Common myeloid progenitor, CD34-positive (primary cell): Measurements from ENCODE around the gene STX1A.
A peak's percentile ranks its signal among the peaks of the same experiment; 100 is the strongest.

ENCODE experiments used
- CTCF ChIA-PET: fragments of 350-600 bp; sonication (Branson Sonifier 250); formaldehyde crosslinking; loops from one replicate; lab custom pipeline; 2021; ENCODE audit warnings: antibody characterized with exemption; lab: Charles Lee
- POLR2A ChIA-PET: fragments of 350-600 bp; sonication (Branson Sonifier 250); formaldehyde crosslinking; loops from one replicate; lab custom pipeline; 2021; ENCODE audit warnings: antibody characterized with exemption; lab: Charles Lee
- DNase-seq, 3 donors: peaks; one replicate each; pipeline versions ENCODE4 v3.0.0 to v3.0.0-alpha.2; 2013
- H3K27ac ChIP-seq, 2 experiments: 1 replicate in 1 of 2; 2 replicates in 1 of 2; pipeline ENCODE4 v1.7.0; 2013; ENCODE audit warnings: inconsistent platforms in 2 of 2, low read length in 2 of 2, mild to moderate bottlenecking in 2 of 2, low read depth in 1 of 2, moderate library complexity in 1 of 2; ENCODE audit not compliant: severe bottlenecking in 2 of 2, insufficient read depth in 1 of 2, poor library complexity in 1 of 2
- H3K27me3 ChIP-seq, 5 experiments: replicated peaks in 2 of 5; 1 replicate in 3 of 5; 2 replicates in 2 of 5; pipeline versions ENCODE4 v1.6.1 to v1.7.0; 2013; ENCODE audit warnings: low read length in 4 of 5, mild to moderate bottlenecking in 2 of 5, moderate library complexity in 2 of 5, inconsistent platforms in 1 of 5; ENCODE audit not compliant: insufficient read depth in 5 of 5, control insufficient read depth in 4 of 5
- H3K36me3 ChIP-seq, 4 experiments: 1 replicate in 2 of 4; 2 replicates in 2 of 4; pipeline versions ENCODE4 v1.6.1 to v1.7.0; 2013; ENCODE audit warnings: low read length in 3 of 4, control low read depth in 1 of 4, mild to moderate bottlenecking in 1 of 4; ENCODE audit not compliant: control insufficient read depth in 4 of 4, insufficient read depth in 4 of 4
- H3K4me1 ChIP-seq, 4 experiments: 1 replicate in 3 of 4; 2 replicates in 1 of 4; pipeline versions ENCODE4 v1.6.1 to v1.7.1; 2013; ENCODE audit warnings: low read length in 3 of 4, mild to moderate bottlenecking in 3 of 4, control low read depth in 1 of 4, inconsistent platforms in 1 of 4, moderate library complexity in 1 of 4; ENCODE audit not compliant: control insufficient read depth in 4 of 4, insufficient read depth in 4 of 4; ENCODE audit errors: control extremely low read depth in 1 of 4
- H3K4me3 ChIP-seq, 7 experiments: 1 replicate in 4 of 7; 2 replicates in 3 of 7; pipeline versions ENCODE4 v1.5.1 to v1.7.0; 2013; ENCODE audit warnings: mild to moderate bottlenecking in 7 of 7, low read length in 6 of 7, moderate library complexity in 6 of 7, inconsistent platforms in 2 of 7, low read depth in 2 of 7, control low read depth in 1 of 7; ENCODE audit not compliant: insufficient read depth in 4 of 7, control insufficient read depth in 1 of 7; ENCODE audit errors: extremely low read depth in 1 of 7
- H3K9me3 ChIP-seq, 5 experiments: 1 replicate in 4 of 5; 2 replicates in 1 of 5; pipeline versions ENCODE4 v1.6.1 to v1.7.1; 2013; ENCODE audit warnings: low read length in 4 of 5, mild to moderate bottlenecking in 2 of 5, inconsistent platforms in 1 of 5, low read depth in 1 of 5, moderate library complexity in 1 of 5; ENCODE audit not compliant: control insufficient read depth in 4 of 5, insufficient read depth in 2 of 5; ENCODE audit errors: control extremely low read depth in 1 of 5
- WGBS: methylation state at CpG from one replicate; pipeline ENCODE4 v1.1.5; 2013; ENCODE audit not compliant: insufficient coverage; 5-methylcytosine and 5-hydroxymethylcytosine counted together

STX1A gene

GRCh38 chr7:73740212-73740611 lies 20.7 kb upstream of the STX1A start:
- Histone ChIP-seq H3K27ac (no peak overlapping the region), H3K9me3 (no peaks in the 10 kb centered on the region), H3K36me3 (peaks cover 0 to 13% (median 6%) of the 10 kb centered on the region in 4 experiments), H3K27me3 (peaks cover 0 to 8% (median 4%) of the 10 kb centered on the region in 5 experiments), H3K4me3 (no peak overlapping the region), H3K4me1 (peaks cover 0 to 17% (median 12%) of the 10 kb centered on the region in 4 experiments)
- ChIA-PET CTCF (interaction anchor here (1.3 kb wide), 1 partner anchor 15 kb away, joined by 3 read pairs; no protein-coding TSS in a partner anchor), POLR2A (interaction anchor here (0.6 kb wide), 1 partner anchor 94 kb away, joined by 3 read pairs; no protein-coding TSS in a partner anchor)
- 91% methylated on average over 6 of the region's 7 CpGs for WGBS
- no peak for DNase-seq

GRCh38 chr7:73739387-73739767 lies 19.9 kb upstream of the STX1A start:
- Histone ChIP-seq H3K27me3 (peaks cover 0 to 8% (median 4%) of the 10 kb centered on the region in 5 experiments), H3K27ac (peak overlapping the region; percentile 40 to 73), H3K4me1 (peaks cover 0 to 22% (median 18%) of the 10 kb centered on the region in 4 experiments), H3K36me3 (peaks cover 0 to 13% (median 6%) of the 10 kb centered on the region in 4 experiments), H3K4me3 (peak overlapping the region; percentile 56 to 90 (median 80)), H3K9me3 (no peaks in the 10 kb centered on the region)
- ChIA-PET CTCF (interaction anchor here (1.0 to 8.1 kb wide), 4 partner anchors 32 to 134 kb away, joined by 3 to 81 read pairs (median 4); no protein-coding TSS in a partner anchor), POLR2A (interaction anchor here (0.6 to 0.8 kb wide), 2 partner anchors 13 to 109 kb away, joined by 3 read pairs; no protein-coding TSS in a partner anchor)
- DNase-seq = no peak
- WGBS = 55% methylated on average over 8 of the region's 13 CpGs

- Histone ChIP-seq H3K4me1 (peaks cover 0 to 22% (median 18%) of the 10 kb centered on the region in 4 experiments), H3K27me3 (peaks cover 0 to 8% (median 4%) of the 10 kb centered on the region in 5 experiments)
- 0% methylated on average over 74 of the region's 84 CpGs for WGBS
These were observed 19.3 kb upstream of the STX1A start, which contains the start of gene ABHD11 for GRCh38 chr7:73738612-73739386. Gene ABHD11, minus strand, starts transcription at chr7:73738802. Its CDS starts 32 bp downstream, at chr7:73738770.

GRCh38 chr7:73738220-73738611 lies 18.7 kb upstream of the STX1A start:
- POLR2A ChIA-PET = no interaction called here
- CTCF ChIA-PET = interaction anchor here (1.4 to 8.1 kb wide), 3 partner anchors 89 to 133 kb away, joined by 3 to 81 read pairs (median 6); no protein-coding TSS in a partner anchor
- 0% methylated on average over 15 of the region's 24 CpGs for WGBS

More at GRCh38 chr7:73738612-73739386, 19.3 kb upstream of the STX1A start, which contains the start of gene ABHD11:
- H3K36me3 ChIP-seq = peaks cover 0 to 13% (median 6%) of the 10 kb centered on the region in 4 experiments
- H3K27ac ChIP-seq = peak within 1 kb of the TSS; percentile 40 to 73
- peak; percentile 93 to 97 (median 95) for DNase-seq
- H3K9me3 ChIP-seq = no peaks in the 10 kb centered on the region
- peak within 1 kb of the TSS; percentile 56 to 90 (median 80) for H3K4me3 ChIP-seq
- POLR2A ChIA-PET = interaction anchor here (0.6 to 0.8 kb wide), 2 partner anchors 13 to 110 kb away, joined by 3 read pairs; no protein-coding TSS in a partner anchor
- CTCF ChIA-PET = interaction anchor here (1.0 to 8.1 kb wide), 4 partner anchors 33 to 134 kb away, joined by 3 to 81 read pairs (median 4); no protein-coding TSS in a partner anchor

GRCh38 chr7:73737491-73738219 lies 18.2 kb upstream of the STX1A start:
- H3K27me3 ChIP-seq = peaks cover 0 to 9% (median under 1%) of the 10 kb centered on the region in 5 experiments
- ChIA-PET CTCF (interaction anchor here (1.3 to 8.1 kb wide), 4 partner anchors 21 to 132 kb away, joined by 3 to 81 read pairs (median 4); no protein-coding TSS in a partner anchor), POLR2A (no interaction called here)
- 73% methylated on average over 10 of the region's 17 CpGs for WGBS
- peaks cover 0 to 13% (median 6%) of the 10 kb centered on the region in 4 experiments for H3K36me3 ChIP-seq
- H3K9me3 ChIP-seq = no peaks in the 10 kb centered on the region
- H3K4me1 ChIP-seq = peaks cover 0 to 22% (median 18%) of the 10 kb centered on the region in 4 experiments
- H3K27ac ChIP-seq = no peak overlapping the region
- H3K4me3 ChIP-seq = peak overlapping the region in 4 of 7 experiments; percentile 80 to 90 (median 82)
- DNase-seq = no peak

More at GRCh38 chr7:73738220-73738611, 18.7 kb upstream of the STX1A start:
- peak overlapping the region; percentile 39 to 90 (median 80) for H3K4me3 ChIP-seq
- peak in 2 of 3 donors; percentile 64 to 69 for DNase-seq
- no peaks in the 10 kb centered on the region for H3K9me3 ChIP-seq
- peaks cover 0 to 13% (median 6%) of the 10 kb centered on the region in 4 experiments for H3K36me3 ChIP-seq
- peaks cover 0 to 9% (median 4%) of the 10 kb centered on the region in 5 experiments for H3K27me3 ChIP-seq
- peaks cover 0 to 22% (median 18%) of the 10 kb centered on the region in 4 experiments for H3K4me1 ChIP-seq
- H3K27ac ChIP-seq = peak overlapping the region in 1 of 2 experiments; percentile 64

- Histone ChIP-seq H3K9me3 (no peaks in the 10 kb centered on the region), H3K27me3 (peaks cover 0 to 15% (median 0%) of the 10 kb centered on the region in 5 experiments), H3K4me1 (peaks cover 0 to 22% (median 18%) of the 10 kb centered on the region in 4 experiments), H3K4me3 (no peak overlapping the region), H3K27ac (no peak overlapping the region), H3K36me3 (peaks cover 0 to 13% (median 6%) of the 10 kb centered on the region in 4 experiments)
- no peak for DNase-seq
- 96% methylated on average over 14 of the region's 14 CpGs for WGBS
- POLR2A ChIA-PET = no interaction called here
- CTCF ChIA-PET = interaction anchor here (1.3 to 8.1 kb wide), 3 partner anchors 20 to 132 kb away, joined by 3 to 81 read pairs (median 3); no protein-coding TSS in a partner anchor
These were observed 17.4 kb upstream of the STX1A start for GRCh38 chr7:73736885-73737284.
